PC-3 (cell line): ENCODE measurements around the gene AADACL4.

ENCODE experiments used
- EZH2 ChIP-seq: fragments of 300-600 bp; sonication (generic); IDR thresholded peaks from one replicate; pipeline ENCODE4 v1.6.1; 2017; ENCODE audit warnings: antibody characterized with exemption, mild to moderate bottlenecking, low read length; ENCODE audit not compliant: unreplicated experiment
- EZH2phosphoT487 ChIP-seq: fragments of 300-600 bp; sonication (generic); IDR thresholded peaks from 2 replicates; pipeline ENCODE4 v1.6.1; 2018; ENCODE audit warnings: mild to moderate bottlenecking, antibody characterized with exemption, low read length, borderline replicate concordance
- TF ChIP-seq, protein P1 (sequence below): fragments of 300-600 bp; sonication (generic); conservative IDR thresholded peaks from 2 replicates; pipeline ENCODE4 v1.5.1; 2017; ENCODE audit warnings: antibody characterized with exemption, low read depth, mild to moderate bottlenecking, low read length

DNA sequence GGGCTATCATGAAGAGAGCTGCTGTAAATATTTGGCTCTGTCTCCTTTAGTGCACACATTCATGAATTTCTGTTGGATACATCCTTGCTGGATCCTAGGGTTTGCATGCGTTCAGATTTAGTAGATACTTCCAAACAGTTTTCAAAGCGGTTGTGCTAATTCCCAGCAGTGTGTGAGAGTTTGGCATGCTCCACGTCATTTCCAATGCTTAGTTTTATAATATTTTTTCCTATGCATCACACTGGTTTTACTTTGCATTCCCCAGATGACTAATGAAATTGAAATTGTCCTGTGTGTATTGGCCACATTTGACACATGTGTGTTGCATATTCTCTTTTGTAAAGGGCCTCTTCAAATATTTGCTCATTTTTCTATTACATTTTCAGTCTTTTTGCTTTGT is 53.5 kb downstream of the AADACL4 start:
- TF ChIP-seq, protein P1, sequence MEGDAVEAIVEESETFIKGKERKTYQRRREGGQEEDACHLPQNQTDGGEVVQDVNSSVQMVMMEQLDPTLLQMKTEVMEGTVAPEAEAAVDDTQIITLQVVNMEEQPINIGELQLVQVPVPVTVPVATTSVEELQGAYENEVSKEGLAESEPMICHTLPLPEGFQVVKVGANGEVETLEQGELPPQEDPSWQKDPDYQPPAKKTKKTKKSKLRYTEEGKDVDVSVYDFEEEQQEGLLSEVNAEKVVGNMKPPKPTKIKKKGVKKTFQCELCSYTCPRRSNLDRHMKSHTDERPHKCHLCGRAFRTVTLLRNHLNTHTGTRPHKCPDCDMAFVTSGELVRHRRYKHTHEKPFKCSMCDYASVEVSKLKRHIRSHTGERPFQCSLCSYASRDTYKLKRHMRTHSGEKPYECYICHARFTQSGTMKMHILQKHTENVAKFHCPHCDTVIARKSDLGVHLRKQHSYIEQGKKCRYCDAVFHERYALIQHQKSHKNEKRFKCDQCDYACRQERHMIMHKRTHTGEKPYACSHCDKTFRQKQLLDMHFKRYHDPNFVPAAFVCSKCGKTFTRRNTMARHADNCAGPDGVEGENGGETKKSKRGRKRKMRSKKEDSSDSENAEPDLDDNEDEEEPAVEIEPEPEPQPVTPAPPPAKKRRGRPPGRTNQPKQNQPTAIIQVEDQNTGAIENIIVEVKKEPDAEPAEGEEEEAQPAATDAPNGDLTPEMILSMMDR: no peak
- TF ChIP-seq EZH2 (no peak), EZH2phosphoT487 (no peak)
